HG03060 (cell line): Measurements from ENCODE around the gene RNF208.
"Not testable (repeated sequence)": the region's sequence is repeated elsewhere in the genome, so short reads cannot be mapped to it uniquely, and the experiment has no call there.

Source experiments
- ATAC-seq: cut with Tn5 transposase; IDR thresholded peaks from one replicate; pipeline ENCODE4 v1.9.1; 2021; ENCODE audit warnings: low read depth, moderate number of reproducible peaks; ENCODE audit not compliant: unreplicated experiment

The RNF208 gene

DNA sequence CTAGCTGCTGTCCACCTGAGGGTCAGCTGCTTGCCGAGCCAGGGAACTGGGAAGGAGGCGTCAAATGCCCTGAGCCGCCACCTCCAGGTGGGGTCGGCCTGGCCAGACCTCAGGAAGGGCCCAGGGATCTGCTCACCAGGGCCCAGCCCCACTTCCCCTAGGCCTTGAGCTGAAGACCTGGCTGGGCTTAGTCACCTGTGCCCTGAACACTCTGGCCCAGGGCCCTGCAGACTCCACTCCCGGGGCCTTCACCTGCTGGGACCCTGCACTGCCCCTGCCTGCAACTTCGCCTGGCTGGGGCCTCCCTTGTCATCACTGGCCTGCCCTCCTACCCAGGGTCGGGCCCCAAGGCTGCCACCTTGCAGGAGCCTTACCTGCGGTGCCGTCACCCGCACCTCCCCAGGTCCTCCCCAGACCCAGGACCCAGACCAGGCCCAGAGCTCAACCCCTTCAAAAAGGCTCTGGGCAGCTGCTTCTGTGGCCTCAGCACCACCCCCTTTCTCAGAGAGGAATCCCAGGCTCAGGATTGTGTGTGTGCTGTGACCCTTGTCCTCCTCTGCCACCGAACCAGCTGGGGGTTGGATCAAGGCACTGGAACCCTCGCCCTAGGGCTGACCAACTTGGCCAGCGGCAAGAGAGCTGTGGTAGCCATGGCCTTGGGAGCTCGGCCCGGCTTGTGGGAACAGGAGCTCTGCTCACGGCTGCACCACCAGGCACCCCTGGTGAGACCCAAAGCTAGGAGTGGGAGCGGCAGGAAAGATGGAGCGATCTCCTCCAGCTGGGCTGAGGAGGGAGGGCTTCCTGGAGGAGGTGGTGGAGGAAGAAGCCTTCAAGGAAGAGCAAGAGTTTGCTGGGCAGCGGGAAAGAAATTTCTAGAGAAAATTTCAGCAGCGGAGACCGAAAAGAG is 31.9 kb upstream of the RNF208 start:
- no peak for ATAC-seq

DNA sequence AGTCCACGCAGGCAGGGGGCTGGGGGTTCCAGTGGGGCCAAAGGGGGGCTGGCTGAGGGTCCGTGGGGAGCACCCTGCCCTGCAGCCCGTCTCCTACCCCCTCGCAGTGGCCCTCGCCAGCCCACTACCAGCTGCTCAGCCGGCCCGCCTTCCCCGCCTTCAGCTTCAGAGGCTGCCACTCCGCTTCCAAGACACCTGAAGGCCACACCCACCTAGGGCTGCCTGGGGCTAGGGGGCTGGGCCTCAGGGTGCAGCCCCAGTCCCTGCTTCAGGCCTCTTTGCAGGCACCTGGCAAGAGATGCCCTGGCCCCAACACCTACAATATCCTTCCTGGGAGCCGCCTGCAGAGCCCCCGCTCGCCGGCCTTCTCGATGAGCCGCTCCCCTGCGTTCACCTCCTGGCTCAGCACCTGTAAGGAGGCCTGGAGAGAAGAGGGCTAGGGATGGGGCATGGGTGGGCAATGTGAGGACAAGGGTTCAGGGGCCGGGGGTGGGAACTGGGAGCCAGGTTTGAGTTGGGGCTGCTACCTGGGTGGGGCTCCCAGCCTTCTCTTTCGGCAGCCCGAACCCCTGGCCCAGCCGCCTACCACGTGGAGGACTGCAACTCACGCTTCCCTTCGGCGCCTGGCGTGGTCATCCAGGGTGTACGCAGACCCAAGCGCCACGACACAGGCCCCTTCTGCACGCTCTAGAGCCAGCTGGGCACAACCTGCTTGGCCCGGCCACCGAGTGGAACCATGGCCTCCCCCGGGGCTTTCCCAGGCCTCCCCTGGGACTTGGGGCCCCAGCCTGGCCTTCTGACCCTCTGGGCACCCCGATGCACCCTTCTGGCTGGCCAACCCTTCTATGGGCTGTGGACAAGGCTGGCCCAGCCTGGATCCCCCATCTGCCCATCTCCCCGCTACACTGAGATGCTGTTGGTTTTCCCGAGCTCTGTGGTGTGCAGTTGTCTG is 30.8 kb upstream of the RNF208 start:
- ATAC-seq: no peak

DNA sequence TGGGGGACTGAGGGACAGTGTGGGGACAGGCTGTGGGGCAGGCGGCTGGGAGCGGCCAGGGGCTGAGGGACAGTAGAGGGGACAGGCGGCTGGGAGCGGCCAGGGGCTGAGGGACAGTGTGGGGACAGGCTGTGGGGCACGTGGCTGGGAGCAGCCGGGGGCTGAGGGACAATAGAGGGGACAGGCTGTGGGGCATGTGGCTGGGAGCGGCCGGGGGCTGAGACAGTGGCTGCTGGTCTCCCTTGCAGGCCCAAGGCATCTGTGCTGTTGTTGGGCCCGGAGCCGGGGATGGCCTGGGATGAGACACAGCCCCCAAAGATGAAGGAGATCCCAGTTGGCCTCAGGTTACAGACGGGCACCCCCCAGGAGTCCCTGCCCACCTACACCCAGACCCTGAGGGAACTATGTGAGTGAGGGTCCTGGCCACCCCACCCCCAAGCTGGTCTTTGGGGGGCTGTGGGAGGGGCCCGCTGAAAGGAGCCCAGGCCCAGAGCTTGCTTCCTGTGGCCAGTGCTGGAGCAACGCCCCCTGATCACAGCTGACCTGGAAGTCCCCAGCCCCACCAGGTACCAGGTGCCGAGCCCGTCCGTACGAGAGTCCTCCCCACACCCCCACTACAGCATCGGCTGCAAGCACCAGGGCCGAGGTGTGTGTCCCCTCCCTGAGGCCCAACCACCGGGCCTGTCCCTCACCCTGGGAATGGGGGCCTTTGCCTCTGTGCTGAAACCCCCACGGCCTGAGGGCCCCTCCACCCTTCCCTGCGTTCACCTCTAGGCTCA is 29.6 kb upstream of the RNF208 start:
- no peak for ATAC-seq

DNA sequence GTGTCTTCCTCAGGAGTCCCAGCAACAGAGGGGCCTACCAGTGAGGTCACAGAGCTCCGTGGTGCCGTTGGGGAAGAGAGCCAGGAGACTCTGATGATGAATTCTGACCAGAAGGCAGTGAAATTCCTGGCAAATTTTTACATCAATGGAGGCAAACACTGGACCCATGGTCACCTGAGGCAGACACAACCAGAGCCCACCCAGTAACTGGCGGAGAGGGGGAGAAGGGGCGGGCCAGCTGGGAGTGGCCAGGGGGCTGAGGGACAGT is 29.1 kb upstream of the RNF208 start, which contains the start of gene STPG3:
TSS of gene STPG3 (plus strand) at position 93 of the 268 bp plus-strand sequence. CDS start at position 94, 1 bp downstream.
- ATAC-seq: no peak

DNA sequence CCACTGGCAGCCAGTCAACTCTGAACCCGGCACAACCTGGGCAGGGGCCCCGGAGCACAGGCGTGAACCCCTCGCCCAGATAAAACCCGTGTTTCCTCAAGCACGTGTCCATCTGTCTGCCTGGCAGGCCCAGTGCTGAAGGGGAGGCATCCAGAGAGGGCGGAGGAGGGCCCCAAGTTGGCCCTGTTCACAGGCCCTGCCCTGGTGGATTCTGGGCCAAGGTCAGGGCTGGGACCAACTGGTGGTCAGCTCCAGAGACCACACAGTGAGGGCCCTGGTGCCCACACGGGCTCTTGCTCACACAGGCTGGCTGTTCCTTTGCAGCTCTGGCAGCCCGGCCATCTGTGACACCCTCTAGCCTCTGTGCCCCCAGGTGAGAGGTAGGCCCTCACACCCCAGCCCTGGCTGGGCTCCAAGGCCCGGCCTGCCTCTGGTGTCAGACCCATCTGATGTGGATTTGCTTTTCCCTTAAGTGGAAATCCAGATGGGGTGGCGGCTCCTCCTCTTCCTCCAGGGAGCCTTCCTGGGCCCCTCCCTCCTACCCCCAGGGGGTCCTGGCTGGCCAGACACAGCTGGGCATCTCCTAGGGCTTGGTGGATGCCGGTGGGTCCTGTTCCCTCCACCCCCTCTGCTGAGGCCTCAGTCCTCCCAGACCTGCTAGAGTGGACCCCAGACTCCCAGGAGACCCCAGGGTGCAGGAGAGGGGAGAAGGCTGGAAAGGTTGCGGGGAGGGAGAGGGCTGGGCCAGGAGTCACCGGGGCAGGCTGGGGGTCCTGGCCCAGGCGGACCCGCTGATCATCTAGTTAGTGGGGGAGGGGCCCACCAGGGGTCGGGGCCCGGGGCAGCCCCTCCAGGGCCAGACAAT is 28.5 kb upstream of the RNF208 start:
- ATAC-seq: no peak

DNA sequence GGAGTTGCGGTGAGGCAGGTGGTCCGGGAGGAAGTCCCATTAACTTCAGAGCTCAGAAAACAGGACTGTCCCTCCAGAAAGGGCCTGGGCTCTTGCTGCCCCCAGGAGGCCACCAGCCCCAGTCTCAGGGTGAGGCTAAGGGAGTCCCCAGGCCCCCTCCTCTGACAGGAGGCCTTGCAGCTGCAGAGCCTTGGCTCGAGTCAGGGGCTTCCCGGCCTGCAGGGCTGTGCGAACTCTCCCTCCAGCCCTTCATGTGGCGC is 25.8 kb upstream of the RNF208 start:
- no peak for ATAC-seq

DNA sequence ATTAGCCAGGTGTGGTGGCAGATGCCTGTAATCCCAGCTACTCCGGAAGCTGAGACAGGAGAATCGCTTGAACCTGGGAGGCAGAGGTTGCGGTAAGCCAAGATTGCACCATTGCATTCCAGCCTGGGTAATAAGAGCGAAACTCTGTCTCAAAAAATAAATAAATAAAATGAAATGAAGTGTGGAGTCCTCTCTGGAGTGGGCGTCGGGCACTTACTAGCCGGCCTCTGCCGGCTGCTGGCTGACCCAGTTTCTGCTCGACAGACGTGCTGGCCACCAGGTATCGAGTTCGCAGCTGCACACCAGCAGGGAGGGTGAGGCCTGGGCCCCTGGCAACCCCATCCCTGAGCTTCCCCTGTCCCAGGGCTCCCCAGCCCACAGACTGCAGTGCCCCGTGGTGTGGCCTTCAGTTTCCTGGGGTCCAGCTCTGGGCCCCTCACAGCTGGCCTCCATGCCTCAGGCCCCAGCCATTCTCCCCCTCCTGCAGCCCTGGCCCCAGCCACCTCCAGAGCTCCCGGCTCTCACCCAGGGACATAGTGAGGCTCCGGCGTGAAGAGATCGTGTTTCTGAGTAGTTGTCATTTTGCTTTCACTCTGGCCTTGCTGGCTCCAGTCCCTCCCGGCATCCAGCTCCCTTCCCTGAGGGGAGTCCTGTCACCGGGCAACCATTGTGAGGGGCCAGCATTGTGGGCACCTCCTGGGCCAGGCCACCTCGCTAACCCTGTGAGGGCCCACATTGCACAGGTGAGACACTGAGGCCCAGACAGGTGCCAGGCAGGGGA is 25.3 kb upstream of the RNF208 start:
- ATAC-seq: no peak

DNA sequence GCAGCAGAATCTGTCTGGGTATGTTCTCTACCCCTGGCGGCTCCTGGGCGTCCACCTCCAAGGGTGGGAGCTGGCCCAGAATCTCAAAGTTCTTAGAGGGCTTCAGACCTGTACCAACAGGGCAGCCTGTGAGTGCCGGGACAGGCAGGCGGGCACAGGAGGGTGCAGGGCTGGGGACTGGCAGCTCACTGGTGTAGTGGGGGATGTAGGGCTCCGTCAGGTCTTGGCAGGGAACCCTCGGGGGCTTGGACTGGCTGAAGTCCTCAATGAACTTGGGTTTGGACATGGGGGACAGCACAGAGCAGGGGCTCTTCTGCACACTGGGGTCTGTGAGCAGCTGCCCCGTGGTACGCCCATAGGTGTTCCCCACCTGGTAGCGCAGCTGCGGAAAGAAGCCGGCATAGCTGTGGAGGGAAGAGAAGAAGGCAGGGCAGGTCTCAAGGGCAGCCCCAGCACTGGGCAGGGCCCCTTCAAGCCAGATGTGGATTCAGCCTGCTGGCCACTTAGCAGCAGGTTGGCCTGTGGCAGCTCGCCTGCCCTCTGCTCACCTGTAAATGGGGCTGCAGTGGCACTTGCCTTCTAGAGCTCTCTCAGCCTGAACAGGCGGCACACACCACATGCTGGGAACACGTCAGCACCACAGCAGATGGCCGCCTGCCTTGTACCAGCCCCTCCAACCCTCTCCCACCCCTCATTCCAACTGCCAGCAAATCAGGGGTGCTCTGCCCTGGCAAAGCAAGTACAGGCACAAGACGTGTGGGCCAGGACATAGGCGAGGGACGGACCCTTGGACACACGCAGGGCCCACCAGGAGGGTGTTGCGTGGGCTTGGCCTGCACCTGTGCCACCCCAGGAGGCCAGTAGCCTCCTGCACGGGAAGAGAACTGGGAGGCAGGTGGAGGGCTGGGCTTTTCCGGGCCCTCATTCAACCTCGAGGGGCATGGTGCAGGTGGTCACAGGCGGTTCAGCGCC is 23.7 kb upstream of the RNF208 start:
- ATAC-seq: no peak

DNA sequence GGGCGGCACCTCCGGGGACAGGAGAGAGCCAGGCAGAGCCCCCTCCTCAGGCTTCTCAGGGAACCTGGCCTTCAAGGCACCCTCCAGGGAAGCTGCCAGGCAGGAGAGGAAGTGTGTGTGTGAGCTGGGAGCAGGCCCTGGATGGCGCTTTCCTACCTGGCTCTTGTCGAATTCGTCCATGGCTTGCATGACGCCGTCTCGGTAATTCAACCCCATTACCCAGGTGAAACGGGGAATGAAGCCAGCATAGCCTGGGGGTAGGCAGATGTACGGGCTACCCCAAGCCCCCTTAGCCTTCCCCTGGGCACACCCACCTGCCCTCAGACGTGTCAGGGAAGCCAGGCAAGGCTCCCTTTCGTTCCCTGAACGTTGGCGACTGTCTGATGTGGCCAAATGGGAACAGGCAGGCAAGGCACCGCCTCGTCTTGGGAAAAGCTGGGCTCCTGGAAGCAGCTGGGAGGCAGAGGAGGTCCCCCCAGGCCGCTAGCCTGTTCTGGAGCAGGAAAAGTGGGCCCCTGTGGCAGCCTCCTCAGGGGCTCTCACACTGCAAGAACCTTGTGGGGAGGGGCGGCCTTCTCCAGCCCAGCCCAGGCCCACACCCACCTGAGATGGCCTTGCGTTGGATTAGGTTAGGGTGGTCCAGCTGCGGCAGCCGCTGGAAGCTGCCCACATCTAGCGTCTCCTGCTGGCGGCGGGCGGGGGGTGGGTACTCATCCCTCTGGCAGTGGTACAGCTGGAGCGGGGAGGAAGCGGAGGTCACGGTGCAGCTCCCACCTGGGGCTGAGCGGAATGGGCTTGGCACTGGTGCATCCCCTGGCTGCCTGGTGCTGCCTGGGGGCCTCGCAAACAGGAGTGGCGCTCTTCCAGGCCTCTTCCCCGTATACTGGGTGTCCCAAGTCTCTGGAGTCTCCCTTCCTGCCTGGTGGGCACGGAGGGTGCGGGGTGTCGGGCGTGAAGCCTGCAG is 22.7 kb upstream of the RNF208 start:
- no peak for ATAC-seq

DNA sequence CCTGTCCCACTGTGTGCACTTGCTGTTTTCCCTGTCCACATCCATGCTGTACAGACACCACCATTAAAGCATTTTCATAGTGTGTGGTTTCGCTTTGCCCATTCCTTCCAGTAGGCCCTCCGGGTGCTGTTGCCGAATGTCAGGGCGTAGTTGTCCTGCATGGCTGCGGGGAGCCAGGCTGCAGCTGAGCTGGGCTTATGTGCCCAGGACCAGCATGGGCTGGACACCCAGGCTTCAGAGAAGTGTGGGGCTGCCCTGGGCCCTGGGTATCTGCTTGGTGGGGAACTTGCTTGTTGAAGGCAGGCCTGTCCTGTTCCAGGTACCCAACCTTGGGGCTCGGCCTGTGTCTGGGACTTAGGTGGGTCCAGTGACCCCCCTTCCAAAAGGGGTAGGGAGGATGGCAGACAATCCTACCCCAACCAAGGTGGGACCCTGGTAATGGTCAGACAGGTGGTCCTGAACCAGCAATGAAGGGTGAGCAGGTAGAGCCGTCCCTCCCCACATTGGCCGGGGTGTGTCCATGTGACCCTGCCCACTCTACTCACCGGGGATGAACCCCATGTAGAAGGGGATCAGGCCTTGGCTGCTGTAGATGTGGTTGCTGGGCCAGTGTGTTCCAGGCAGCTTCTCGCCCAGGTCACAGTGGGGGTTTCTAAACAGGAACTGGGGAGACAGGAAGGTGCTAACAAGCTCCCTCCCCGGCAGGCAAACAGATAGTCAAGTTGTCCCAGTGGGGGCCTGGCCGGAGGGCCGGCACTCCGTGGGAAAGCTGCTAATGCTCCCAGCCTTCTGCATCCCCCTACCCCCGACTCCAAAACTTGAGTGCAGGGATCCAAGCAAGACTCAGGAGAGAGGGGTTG is 21.8 kb upstream of the RNF208 start:
- no peak for ATAC-seq

DNA sequence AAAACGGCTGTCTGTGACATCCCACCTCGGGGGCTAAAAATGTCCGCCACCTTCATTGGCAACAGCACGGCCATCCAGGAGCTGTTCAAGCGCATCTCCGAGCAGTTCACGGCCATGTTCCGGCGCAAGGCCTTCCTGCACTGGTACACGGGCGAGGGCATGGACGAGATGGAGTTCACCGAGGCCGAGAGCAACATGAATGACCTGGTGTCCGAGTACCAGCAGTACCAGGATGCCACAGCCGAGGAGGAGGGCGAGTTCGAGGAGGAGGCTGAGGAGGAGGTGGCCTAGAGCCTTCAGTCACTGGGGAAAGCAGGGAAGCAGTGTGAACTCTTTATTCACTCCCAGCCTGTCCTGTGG is 21.2 kb upstream of the RNF208 start:
- not testable (repeated sequence) for ATAC-seq

DNA sequence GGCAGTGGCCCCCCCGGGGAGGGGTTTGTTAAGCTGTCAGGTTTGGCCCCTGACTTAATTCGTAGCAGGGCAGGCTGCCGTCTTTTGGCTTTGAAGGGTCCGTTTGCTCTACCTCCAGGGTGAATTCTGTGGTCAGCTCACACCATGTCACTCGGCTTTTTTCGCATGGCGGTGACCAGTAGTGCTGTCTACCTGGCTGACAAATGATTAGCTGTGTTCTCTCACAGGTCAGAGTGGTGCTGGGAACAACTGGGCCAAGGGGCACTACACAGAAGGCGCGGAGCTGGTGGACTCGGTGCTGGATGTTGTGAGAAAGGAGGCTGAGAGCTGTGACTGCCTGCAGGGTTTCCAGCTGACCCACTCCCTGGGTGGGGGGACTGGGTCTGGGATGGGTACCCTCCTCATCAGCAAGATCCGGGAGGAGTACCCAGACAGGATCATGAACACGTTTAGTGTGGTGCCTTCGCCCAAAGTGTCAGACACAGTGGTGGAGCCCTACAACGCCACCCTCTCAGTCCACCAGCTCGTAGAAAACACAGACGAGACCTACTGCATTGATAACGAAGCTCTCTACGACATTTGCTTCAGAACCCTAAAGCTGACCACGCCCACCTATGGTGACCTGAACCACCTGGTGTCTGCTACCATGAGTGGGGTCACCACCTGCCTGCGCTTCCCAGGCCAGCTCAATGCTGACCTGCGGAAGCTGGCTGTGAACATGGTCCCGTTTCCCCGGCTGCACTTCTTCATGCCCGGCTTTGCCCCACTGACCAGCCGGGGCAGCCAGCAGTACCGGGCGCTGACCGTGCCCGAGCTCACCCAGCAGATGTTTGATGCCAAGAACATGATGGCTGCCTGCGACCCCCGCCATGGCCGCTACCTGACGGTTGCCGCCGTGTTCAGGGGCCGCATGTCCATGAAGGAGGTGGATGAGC is 20.5 kb upstream of the RNF208 start:
- ATAC-seq: no peak

DNA sequence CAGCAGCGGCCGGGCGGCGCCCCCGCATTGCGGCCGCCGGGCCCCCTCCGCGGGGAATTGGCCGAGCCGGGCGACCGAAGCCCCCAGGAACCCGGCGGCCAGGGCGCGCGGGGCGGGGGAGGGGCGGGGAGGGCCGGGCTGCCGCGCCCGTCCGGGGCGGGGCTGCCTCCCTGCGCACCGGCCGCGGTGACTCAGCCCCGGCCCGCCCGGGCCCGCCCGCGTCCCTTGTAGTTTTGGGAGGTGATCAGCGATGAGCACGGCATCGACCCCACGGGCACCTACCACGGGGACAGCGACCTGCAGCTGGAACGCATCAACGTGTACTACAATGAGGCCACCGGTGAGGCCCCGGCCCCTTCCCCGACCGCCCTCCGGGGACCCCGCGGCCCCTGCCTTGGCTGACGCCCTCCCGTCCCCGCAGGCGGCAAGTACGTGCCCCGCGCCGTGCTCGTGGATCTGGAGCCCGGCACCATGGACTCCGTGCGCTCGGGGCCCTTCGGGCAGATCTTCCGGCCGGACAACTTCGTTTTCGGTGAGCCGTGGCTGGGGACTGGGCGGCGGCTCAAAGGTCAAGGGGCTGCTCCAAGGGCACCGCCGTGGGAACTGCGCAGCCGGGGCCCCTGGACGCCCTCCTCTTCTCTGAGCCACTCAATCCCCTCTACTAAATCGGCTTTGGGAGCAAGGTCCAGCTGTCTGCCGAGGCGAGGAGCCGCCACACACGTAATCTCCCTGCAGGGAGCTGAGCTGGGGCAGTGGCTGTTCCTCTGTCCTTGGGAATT is 19.6 kb upstream of the RNF208 start:
- no peak for ATAC-seq

DNA sequence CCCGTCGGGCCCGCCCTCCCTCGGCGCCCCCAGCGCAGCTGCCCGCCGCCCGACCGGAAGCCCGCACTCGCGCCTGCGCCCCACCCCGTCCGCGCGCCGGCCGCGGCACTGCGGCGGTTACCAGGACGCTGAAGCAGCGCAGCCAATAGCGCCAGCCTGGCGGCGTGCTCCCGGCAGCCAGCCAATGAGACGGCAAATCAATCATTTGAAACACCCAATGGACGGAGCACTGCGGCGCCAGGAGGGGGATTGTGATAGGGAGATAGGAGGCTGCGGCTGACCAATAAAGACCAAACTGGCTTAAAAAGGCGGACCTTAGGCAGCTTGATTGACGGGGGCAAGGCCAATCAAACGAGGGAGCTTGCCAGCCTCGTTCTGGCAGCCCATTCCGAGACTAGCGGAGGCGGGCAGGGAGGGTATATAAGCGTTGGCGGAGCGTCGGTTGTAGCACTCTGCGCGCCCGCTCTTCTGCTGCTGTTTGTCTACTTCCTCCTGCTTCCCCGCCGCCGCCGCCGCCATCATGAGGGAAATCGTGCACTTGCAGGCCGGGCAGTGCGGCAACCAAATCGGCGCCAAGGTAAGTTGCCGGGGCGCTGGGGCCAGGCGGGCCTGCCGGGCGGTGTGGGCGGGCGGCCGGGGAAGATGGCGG is 18.9 kb upstream of the RNF208 start, which contains the start of gene TUBB4B:
TSS of gene TUBB4B (plus strand) at position 447 of the 649 bp plus-strand sequence. CDS start at position 521, 74 bp downstream.
- ATAC-seq: peak; percentile 84
